ENCODE measurements around the gene DRD2. TPM values are rescaled to one million over a fixed set of nuclear protein-coding genes. Genes with fewer than 3 reads are reported as not detected.

The DRD2 gene
- total RNA-seq, 4 donors from 2014 or later = 0.39 to 4.5 (median 1.3) TPM; not detected in 1

DNA sequence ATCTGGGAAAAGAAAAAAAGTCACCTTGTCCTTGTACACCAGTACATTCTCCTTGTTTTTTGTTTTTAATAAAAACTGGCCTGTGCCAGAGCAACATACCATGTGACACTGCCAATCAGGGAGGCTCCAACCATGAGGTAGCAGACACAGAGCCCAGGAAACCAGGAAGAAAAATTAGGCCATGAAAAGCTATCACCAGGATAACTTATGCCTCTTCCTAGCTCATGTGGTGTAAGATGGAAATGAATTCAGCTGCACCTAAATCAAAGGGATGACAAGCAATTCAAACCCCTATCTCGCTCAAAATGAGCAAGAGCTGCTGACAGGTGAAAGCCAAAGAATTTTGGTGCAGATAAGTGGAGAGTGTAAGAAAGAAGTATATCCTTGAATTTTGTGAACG is 7.7 kb downstream of the DRD2 start:
- TF ChIP-seq EP300 (IDR thresholded peaks at IDR 0.05) (no peak), POLR2A (IDR thresholded peaks at IDR 0.05) (no peak)
- TF ChIP-seq, protein P1, sequence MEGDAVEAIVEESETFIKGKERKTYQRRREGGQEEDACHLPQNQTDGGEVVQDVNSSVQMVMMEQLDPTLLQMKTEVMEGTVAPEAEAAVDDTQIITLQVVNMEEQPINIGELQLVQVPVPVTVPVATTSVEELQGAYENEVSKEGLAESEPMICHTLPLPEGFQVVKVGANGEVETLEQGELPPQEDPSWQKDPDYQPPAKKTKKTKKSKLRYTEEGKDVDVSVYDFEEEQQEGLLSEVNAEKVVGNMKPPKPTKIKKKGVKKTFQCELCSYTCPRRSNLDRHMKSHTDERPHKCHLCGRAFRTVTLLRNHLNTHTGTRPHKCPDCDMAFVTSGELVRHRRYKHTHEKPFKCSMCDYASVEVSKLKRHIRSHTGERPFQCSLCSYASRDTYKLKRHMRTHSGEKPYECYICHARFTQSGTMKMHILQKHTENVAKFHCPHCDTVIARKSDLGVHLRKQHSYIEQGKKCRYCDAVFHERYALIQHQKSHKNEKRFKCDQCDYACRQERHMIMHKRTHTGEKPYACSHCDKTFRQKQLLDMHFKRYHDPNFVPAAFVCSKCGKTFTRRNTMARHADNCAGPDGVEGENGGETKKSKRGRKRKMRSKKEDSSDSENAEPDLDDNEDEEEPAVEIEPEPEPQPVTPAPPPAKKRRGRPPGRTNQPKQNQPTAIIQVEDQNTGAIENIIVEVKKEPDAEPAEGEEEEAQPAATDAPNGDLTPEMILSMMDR (IDR thresholded peaks at IDR 0.05) = no peak
- 66 to 84% methylated on average over 2 of the region's 2 CpGs for WGBS, 2 donors
- Histone ChIP-seq H3K9me3 (no peaks in the 10 kb centered on the region), H3K4me1 (no peaks in the 10 kb centered on the region), H3K36me3 (no peaks in the 10 kb centered on the region), H3K27me3 (peaks cover 0 to 17% of the 10 kb centered on the region in 2 donors), H3K27ac (no peak overlapping the region), H3K4me3 (no peak overlapping the region)
- no peak for DNase-seq (ENCODE audit: low spot score in 2 of 2)

- no peaks in the 10 kb centered on the region for H3K4me1 ChIP-seq
- H3K4me3 ChIP-seq = no peak overlapping the region
- TF ChIP-seq EP300 (IDR thresholded peaks at IDR 0.05) (no peak), POLR2A (IDR thresholded peaks at IDR 0.05) (no peak)
- TF ChIP-seq, protein P1 (IDR thresholded peaks at IDR 0.05) = no peak
- H3K27ac ChIP-seq = no peak overlapping the region
- WGBS, 2 donors = 93 to 98% methylated on average over 3 of the region's 3 CpGs
- no peaks in the 10 kb centered on the region for H3K36me3 ChIP-seq
- DNase-seq (ENCODE audit: low spot score in 2 of 2) = no peak
- H3K27me3 ChIP-seq = peaks cover 0 to 8% of the 10 kb centered on the region in 2 donors
- no peaks in the 10 kb centered on the region for H3K9me3 ChIP-seq
These were observed 9.4 kb downstream of the DRD2 start for GRCh38 chr11:113465786-113466185.

DNA sequence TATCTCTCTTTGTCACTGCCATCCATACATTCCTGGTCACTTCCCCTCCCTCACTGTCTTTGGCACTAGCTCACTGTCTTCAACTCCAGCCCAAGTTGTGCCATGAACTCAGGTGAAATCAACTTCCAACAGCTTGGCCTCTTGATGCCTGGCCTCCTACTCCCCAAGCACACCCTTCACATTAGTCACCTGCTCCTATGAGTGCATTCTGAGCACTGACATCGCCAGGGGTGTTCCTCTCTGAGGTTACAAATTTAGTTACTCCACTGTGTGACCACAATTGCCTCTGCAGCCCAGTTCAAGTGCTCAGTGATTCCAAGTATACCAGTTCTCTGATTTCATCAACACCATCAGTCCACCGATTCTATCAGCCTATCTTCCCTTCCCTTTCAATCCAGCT is 10.8 kb downstream of the DRD2 start:
- no peaks in the 10 kb centered on the region for H3K9me3 ChIP-seq
- H3K4me1 ChIP-seq = no peaks in the 10 kb centered on the region
- WGBS, 2 donors = 61 to 75% methylated on average over 2 of the region's 2 CpGs
- TF ChIP-seq EP300 (IDR thresholded peaks at IDR 0.05) = no peak
- no peak for TF ChIP-seq POLR2A (IDR thresholded peaks at IDR 0.05)
- TF ChIP-seq, protein P1 (IDR thresholded peaks at IDR 0.05) = no peak
- no peak overlapping the region for H3K27ac ChIP-seq
- H3K36me3 ChIP-seq = no peaks in the 10 kb centered on the region
- DNase-seq (ENCODE audit: low spot score in 2 of 2) = no peak
- peaks cover 0 to 8% of the 10 kb centered on the region in 2 donors for H3K27me3 ChIP-seq
- H3K4me3 ChIP-seq = no peak overlapping the region

GRCh38 chr11:113462830-113463229 is 12.4 kb downstream of the DRD2 start:
- no peak overlapping the region for H3K27ac ChIP-seq
- 81 to 89% methylated on average over 5 of the region's 5 CpGs for WGBS, 2 donors
- no peaks in the 10 kb centered on the region for H3K4me1 ChIP-seq
- DNase-seq (ENCODE audit: low spot score in 2 of 2) = no peak
- no peaks in the 10 kb centered on the region for H3K9me3 ChIP-seq
- no peaks in the 10 kb centered on the region for H3K36me3 ChIP-seq
- no peak overlapping the region for H3K4me3 ChIP-seq
- TF ChIP-seq, protein P1 (IDR thresholded peaks at IDR 0.05) = no peak
- peaks cover 0 to 1% of the 10 kb centered on the region in 2 donors for H3K27me3 ChIP-seq

DNA sequence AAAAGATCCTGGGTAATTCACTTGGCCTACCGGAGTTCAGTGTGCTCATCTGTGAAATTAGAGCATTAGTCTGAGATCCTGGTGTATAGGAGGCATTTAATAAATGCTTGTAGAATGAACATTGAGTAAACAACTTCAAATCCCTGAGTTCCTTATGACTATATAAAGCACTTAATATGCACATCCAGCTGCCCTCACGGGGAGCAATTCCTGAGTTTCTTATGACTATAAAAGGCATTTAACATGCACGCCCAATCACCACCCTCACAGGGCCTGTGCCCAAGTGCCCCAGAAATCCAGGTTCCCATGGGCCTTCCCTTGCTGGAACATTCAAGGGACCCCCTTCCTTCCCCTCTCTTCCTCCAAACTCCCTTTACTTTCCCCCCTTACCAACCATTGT is 13.6 kb downstream of the DRD2 start:
- WGBS, 2 donors = 66 to 74% methylated on average over 3 of the region's 3 CpGs
- H3K4me3 ChIP-seq = no peak overlapping the region
- DNase-seq (ENCODE audit: low spot score in 2 of 2) = no peak

More for the DNA sequence above, 13.6 kb downstream of the DRD2 start:
- no peaks in the 10 kb centered on the region for H3K9me3 ChIP-seq
- no peaks in the 10 kb centered on the region for H3K36me3 ChIP-seq
- H3K27ac ChIP-seq = no peak overlapping the region
- H3K27me3 ChIP-seq = peaks cover 0 to 3% of the 10 kb centered on the region in 2 donors
- no peaks in the 10 kb centered on the region for H3K4me1 ChIP-seq
- TF ChIP-seq, protein P1 (IDR thresholded peaks at IDR 0.05) = no peak
- no peak for TF ChIP-seq POLR2A (IDR thresholded peaks at IDR 0.05)
- no peak for TF ChIP-seq EP300 (IDR thresholded peaks at IDR 0.05)
